HFFc6 (cell line): ENCODE data around the gene NDFIP2. TPM values are rescaled to one million over a fixed set of nuclear protein-coding genes. Genes with fewer than 3 reads are reported as not detected.
A peak's percentile ranks its signal among the peaks of the same experiment; 100 is the strongest.

Experiments used
- DNase-seq: peaks from one replicate; pipeline ENCODE4 v3.0.0-alpha.2; 2018
- H3K27ac Mint-ChIP-seq: 2 replicates; pipeline ENCODE4 v1.8.0; 2020; ENCODE audit warnings: mild to moderate bottlenecking, mixed read lengths
- H3K27me3 Mint-ChIP-seq: 2 replicates; pipeline ENCODE4 v1.8.0; 2021; ENCODE audit warnings: mild to moderate bottlenecking, moderate library complexity, mixed read lengths; ENCODE audit not compliant: insufficient read depth
- H3K36me3 Mint-ChIP-seq: 2 replicates; pipeline ENCODE4 v1.8.0; 2021; ENCODE audit warnings: low read depth, mixed read lengths
- H3K4me1 Mint-ChIP-seq: 2 replicates; pipeline ENCODE4 v1.8.0; 2020; ENCODE audit warnings: low read depth, mixed read lengths
- H3K4me3 Mint-ChIP-seq: 2 replicates; pipeline ENCODE4 v1.8.0; 2020; ENCODE audit warnings: mild to moderate bottlenecking, moderate library complexity, mixed read lengths
- H3K9me3 Mint-ChIP-seq: 2 replicates; pipeline ENCODE4 v1.8.0; 2020; ENCODE audit warnings: mild to moderate bottlenecking, mixed read lengths
- total RNA-seq, 6 experiments: library from RNA; stranded (reverse); fragmentation: NEBNext Ultra II Directional; extraction: Animal tissue kit (Norgen Biotek cat#: 25700); gene quantifications; 2 replicates in 1 of 6; 3 replicates in 5 of 6; pipeline ENCODE4 v1.2.3, GENCODE V29; 2021
- TF ChIP-seq, protein P1 (sequence below): fragments of 200-600 bp; sonication (generic); IDR thresholded peaks from 2 replicates; pipeline ENCODE4 v1.5.0; 2021; ENCODE audit warnings: antibody characterized with exemption, mild to moderate bottlenecking

Gene NDFIP2
- total RNA-seq, 6 experiments from 2014 or later, result 97.1 to 132 (median 99.7) TPM

GRCh38 chr13:79452239-79452913, 28.6 kb upstream of the NDFIP2 start:
- TF ChIP-seq, protein P1, sequence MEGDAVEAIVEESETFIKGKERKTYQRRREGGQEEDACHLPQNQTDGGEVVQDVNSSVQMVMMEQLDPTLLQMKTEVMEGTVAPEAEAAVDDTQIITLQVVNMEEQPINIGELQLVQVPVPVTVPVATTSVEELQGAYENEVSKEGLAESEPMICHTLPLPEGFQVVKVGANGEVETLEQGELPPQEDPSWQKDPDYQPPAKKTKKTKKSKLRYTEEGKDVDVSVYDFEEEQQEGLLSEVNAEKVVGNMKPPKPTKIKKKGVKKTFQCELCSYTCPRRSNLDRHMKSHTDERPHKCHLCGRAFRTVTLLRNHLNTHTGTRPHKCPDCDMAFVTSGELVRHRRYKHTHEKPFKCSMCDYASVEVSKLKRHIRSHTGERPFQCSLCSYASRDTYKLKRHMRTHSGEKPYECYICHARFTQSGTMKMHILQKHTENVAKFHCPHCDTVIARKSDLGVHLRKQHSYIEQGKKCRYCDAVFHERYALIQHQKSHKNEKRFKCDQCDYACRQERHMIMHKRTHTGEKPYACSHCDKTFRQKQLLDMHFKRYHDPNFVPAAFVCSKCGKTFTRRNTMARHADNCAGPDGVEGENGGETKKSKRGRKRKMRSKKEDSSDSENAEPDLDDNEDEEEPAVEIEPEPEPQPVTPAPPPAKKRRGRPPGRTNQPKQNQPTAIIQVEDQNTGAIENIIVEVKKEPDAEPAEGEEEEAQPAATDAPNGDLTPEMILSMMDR, result no peak
- Mint-ChIP-seq H3K9me3 (no peaks in the 10 kb centered on the region), H3K36me3 (no peaks in the 10 kb centered on the region), H3K4me3 (no peak overlapping the region), H3K27me3 (no peaks in the 10 kb centered on the region; the same call in 1 of the 2 replicates), H3K27ac (peak overlapping the region; percentile 96), H3K4me1 (peaks cover 69% of the 10 kb centered on the region)
- no peak for DNase-seq

DNA sequence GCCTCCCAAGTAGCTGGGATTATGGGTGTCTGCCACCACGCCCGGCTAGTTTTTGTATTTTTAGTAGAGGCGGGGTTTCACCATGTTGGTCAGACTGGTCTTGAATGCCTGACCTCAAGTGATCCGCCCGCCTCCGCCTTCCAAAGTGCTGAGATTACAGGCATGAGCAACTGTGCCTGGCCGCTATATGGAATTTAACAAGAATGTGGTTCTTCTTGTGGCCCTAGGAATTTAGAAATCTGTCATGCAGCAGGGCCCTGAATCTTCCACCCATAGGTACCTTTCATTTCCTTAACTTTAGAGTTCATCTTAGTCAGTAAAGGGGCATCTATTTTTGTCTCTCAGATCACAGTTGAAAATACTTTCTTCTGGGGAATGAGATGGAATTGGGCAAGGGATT, 25.6 kb upstream of the NDFIP2 start:
- Mint-ChIP-seq H3K27ac (peak overlapping the region; percentile 82), H3K36me3 (no peaks in the 10 kb centered on the region), H3K9me3 (no peaks in the 10 kb centered on the region), H3K4me1 (peaks cover 89% of the 10 kb centered on the region), H3K4me3 (peak overlapping the region; percentile 41; the same call in 1 of the 2 replicates), H3K27me3 (no peaks in the 10 kb centered on the region; the same call in 1 of the 2 replicates)
- TF ChIP-seq, protein P1, result no peak
- peak; percentile 82 for DNase-seq

- Mint-ChIP-seq H3K4me3 (peak overlapping the region; percentile 41), H3K27me3 (no peaks in the 10 kb centered on the region; the same call in 1 of the 2 replicates), H3K27ac (peak overlapping the region; percentile 82), H3K9me3 (no peaks in the 10 kb centered on the region), H3K4me1 (peaks cover 89% of the 10 kb centered on the region), H3K36me3 (no peaks in the 10 kb centered on the region)
- TF ChIP-seq, protein P1, result no peak
- DNase-seq, result no peak
Measured at GRCh38 chr13:79456051-79456450, 24.9 kb upstream of the NDFIP2 start.

DNA sequence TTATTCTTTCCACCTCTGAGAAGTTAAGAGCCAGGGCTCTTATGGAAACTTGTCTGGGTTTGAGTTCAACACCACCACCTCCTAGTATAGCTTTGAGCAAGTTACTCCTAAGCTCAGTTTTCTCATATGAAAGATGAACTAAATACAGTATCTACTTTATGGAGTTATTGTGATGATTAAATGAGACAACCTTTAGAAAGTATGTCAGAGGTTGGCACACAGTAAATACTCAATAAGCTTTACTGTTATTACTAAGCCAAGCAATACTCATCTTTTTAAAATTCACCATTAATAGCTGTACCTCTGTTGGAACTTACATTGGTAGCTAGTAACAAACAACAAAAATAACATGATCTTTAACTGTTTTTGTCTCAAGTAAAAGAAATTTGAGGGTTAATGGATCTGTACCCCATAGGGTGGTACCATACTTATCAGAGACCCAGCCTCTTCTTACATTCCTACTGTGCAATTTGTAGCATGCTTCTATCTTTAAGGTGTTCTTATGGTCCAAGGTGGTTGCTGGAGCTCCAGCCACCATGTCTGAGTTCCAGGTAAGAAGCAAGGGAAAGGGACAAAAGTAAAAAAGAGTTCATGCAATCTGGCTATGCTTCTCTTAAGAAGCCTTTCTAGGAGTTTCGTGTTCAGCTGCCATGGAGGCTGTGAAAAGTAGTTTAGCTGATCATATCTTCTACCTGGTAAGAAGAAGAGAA, 24.1 kb upstream of the NDFIP2 start:
- peaks cover 81% of the 10 kb centered on the region for H3K4me1 Mint-ChIP-seq
- H3K27ac Mint-ChIP-seq, result peak overlapping the region; percentile 82; the same call in 1 of the 2 replicates
- TF ChIP-seq, protein P1, result no peak
- H3K36me3 Mint-ChIP-seq, result no peaks in the 10 kb centered on the region
- no peaks in the 10 kb centered on the region; the same call in 1 of the 2 replicates for H3K27me3 Mint-ChIP-seq
- H3K9me3 Mint-ChIP-seq, result no peaks in the 10 kb centered on the region
- DNase-seq, result no peak
- H3K4me3 Mint-ChIP-seq, result no peak overlapping the region

DNA sequence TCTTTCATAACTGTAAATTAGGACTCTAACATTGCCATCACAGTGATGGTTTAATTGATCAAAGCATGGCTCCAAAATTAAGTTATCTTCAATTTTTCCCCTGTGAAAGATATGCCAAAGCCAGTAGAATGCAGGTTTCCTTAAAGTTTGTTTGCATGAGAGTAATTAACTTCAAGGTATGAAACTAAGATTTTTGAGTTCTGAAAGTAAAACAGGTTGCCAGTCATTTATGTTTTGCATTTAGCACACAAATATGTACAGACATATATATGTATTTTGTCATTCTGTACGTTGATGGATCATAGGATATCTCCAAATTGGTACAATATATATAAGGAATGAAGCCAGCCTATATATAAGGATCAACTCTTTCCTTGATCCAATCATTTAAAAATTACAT, 23.6 kb upstream of the NDFIP2 start:
- peaks cover 75% of the 10 kb centered on the region for H3K4me1 Mint-ChIP-seq
- no peaks in the 10 kb centered on the region for H3K36me3 Mint-ChIP-seq
- no peaks in the 10 kb centered on the region for H3K9me3 Mint-ChIP-seq
- H3K27ac Mint-ChIP-seq, result 0 out of 2 replicates have a peak overlapping the region, but pooled peaks have one; percentile 21
- no peak overlapping the region for H3K4me3 Mint-ChIP-seq
- TF ChIP-seq, protein P1, result no peak
- no peak for DNase-seq
- no peaks in the 10 kb centered on the region; the same call in 1 of the 2 replicates for H3K27me3 Mint-ChIP-seq
